Loucy (cell line): Measurements from ENCODE around the gene WBP2.

Experiments
- EZH2phosphoT487 ChIP-seq: fragments of 200-600 bp; IDR thresholded peaks from 2 replicates; pipeline ENCODE4 v1.6.1; 2018; ENCODE audit warnings: antibody characterized with exemption, mild to moderate bottlenecking, moderate library complexity, borderline replicate concordance
- TF ChIP-seq, protein P1 (sequence below): fragments of 200-600 bp; sonication (generic); conservative IDR thresholded peaks from 2 replicates; pipeline ENCODE4 v1.5.1; 2014; ENCODE audit warnings: mild to moderate bottlenecking, antibody characterized with exemption, low read length

DNA sequence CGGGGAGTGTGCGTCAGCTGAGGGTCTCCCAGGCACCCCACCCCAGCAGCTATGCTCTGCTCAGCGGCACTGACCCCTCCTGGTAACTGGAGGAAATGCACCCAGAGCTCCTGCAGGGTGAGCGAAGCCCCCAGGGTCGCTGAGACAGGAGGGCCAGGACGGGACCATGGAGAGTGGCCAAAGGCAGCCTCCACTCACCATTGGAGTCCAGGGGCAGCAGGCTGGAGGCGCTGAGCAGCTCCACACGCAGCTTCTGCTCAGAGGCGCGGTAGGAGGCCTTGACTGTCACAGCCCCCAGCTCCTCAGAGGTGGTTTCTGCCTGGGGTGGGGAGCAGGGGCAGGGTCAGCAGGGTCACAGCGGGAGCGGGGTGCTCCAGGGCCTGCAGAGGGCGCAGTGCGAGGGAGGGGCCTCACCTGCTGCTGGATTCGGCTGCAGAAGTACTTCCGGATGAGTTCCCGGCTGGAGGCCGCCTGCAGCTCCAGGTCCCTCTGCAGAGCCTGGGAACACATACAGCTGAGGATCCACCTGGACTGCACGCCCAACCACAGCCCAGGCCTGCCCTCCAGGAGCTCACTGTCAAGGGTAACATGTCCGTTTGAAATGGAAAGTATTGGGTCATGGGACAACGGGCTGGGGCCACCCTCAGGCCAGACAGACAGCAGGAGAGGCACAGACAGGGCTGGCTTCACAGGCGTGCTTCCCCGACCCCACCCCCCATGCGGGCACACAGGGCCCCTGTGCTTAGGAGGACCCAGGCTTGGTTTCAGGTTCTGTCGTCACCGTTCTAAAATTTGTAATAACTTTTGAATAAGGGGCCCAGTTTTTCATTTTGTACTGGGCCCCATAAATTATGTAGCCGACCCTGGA is 24.7 kb downstream of the WBP2 start:
- TF ChIP-seq, protein P1, sequence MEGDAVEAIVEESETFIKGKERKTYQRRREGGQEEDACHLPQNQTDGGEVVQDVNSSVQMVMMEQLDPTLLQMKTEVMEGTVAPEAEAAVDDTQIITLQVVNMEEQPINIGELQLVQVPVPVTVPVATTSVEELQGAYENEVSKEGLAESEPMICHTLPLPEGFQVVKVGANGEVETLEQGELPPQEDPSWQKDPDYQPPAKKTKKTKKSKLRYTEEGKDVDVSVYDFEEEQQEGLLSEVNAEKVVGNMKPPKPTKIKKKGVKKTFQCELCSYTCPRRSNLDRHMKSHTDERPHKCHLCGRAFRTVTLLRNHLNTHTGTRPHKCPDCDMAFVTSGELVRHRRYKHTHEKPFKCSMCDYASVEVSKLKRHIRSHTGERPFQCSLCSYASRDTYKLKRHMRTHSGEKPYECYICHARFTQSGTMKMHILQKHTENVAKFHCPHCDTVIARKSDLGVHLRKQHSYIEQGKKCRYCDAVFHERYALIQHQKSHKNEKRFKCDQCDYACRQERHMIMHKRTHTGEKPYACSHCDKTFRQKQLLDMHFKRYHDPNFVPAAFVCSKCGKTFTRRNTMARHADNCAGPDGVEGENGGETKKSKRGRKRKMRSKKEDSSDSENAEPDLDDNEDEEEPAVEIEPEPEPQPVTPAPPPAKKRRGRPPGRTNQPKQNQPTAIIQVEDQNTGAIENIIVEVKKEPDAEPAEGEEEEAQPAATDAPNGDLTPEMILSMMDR, result peak; percentile 74
- no peak for TF ChIP-seq EZH2phosphoT487
